SK-N-SH treated with all-trans-retinoic acid at 6 μM for 48 hours (cell line): ENCODE results near the gene MSMP.

Source experiments
- ISL1 ChIP-seq: fragments of 250-450 bp; sonication (Bioruptor Pico); IDR thresholded peaks from 2 replicates; pipeline ENCODE4 v2.1.2; 2022; ENCODE audit warnings: mild to moderate bottlenecking, moderate library complexity
- PPARA ChIP-seq: fragments of 250-450 bp; sonication (Bioruptor Pico); IDR thresholded peaks from 2 replicates; pipeline ENCODE4 v1.5.0; 2020; ENCODE audit warnings: mild to moderate bottlenecking, borderline replicate concordance
- RARB ChIP-seq: fragments of 250-450 bp; sonication (Bioruptor Pico); IDR thresholded peaks from 2 replicates; pipeline ENCODE4 v1.8.0; 2021; ENCODE audit warnings: mild to moderate bottlenecking, moderate library complexity
- TCF4 ChIP-seq: fragments of 250-450 bp; sonication (Bioruptor Pico); IDR thresholded peaks from 2 replicates; pipeline ENCODE4 v1.8.0; 2021; ENCODE audit warnings: mild to moderate bottlenecking, moderate library complexity, borderline replicate concordance
- TOX ChIP-seq: fragments of 250-450 bp; sonication (Bioruptor Pico); IDR thresholded peaks from 2 replicates; pipeline ENCODE4 v1.8.0; 2021; ENCODE audit warnings: mild to moderate bottlenecking, moderate library complexity, borderline replicate concordance
- ZFP3 ChIP-seq: fragments of 250-450 bp; sonication (Bioruptor Pico); IDR thresholded peaks from 2 replicates; pipeline ENCODE4 v1.5.0; 2020; ENCODE audit warnings: mild to moderate bottlenecking, moderate library complexity
- ZNF565 ChIP-seq: fragments of 450-650 bp; formaldehyde crosslinking; conservative IDR thresholded peaks from 2 replicates; pipeline ENCODE4 v1.5.0; 2020; ENCODE audit warnings: low read depth, mild to moderate bottlenecking, moderate library complexity
- ZNF8 ChIP-seq: fragments of 450-650 bp; formaldehyde crosslinking; IDR thresholded peaks from 2 replicates; pipeline ENCODE4 v1.5.0; 2020; ENCODE audit warnings: mild to moderate bottlenecking, moderate library complexity
- TF ChIP-seq, protein P1 (sequence below): fragments of 250-450 bp; sonication (Bioruptor Pico); IDR thresholded peaks from 2 replicates; pipeline ENCODE4 v1.8.0; 2020; ENCODE audit warnings: mild to moderate bottlenecking, moderate library complexity, borderline replicate concordance
- TF ChIP-seq, protein P2 (sequence below): fragments of 250-450 bp; sonication (Bioruptor Pico); IDR thresholded peaks from 2 replicates; pipeline ENCODE4 v1.5.0; 2020; ENCODE audit warnings: mild to moderate bottlenecking, moderate library complexity
- TF ChIP-seq, protein P3 (sequence below): fragments of 250-450 bp; sonication (Bioruptor Pico); IDR thresholded peaks from 2 replicates; pipeline ENCODE4 v1.5.1; 2021; ENCODE audit warnings: mild to moderate bottlenecking, moderate library complexity
- TF ChIP-seq, protein P4 (sequence below): fragments of 250-450 bp; sonication (Bioruptor Pico); IDR thresholded peaks from 2 replicates; pipeline ENCODE4 v1.8.0; 2021; ENCODE audit warnings: low read depth, mild to moderate bottlenecking, moderate library complexity, borderline replicate concordance
- TF ChIP-seq, protein P5 (sequence below): fragments of 250-450 bp; sonication (Bioruptor Pico); IDR thresholded peaks from 2 replicates; pipeline ENCODE4 v1.5.1; 2020; ENCODE audit warnings: low read depth, mild to moderate bottlenecking, moderate library complexity

DNA sequence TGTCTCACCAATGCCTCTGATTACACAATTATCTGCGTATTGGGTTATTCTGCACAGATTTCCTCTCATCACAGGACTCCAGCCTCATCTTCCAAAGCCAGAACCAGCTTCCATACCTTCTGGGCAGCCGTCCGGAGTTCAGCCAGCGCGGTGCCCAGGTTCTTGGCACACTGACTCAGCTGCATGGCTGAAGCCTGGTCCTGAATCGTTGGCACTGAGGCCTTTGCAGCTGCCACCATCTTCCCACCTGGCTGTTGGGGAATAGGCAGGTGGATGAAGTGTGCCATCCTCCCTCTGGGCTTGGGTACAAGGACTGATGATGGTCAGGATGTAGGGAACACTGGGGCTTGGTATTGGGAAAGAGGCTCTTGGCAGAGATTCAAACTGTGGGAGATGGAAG is 40.0 kb downstream of the MSMP start:
- no peak for TF ChIP-seq ZNF8 (CRISPR knock-in tag)
- TF ChIP-seq ZFP3 (CRISPR knock-in tag) = no peak
- TF ChIP-seq, protein P1, sequence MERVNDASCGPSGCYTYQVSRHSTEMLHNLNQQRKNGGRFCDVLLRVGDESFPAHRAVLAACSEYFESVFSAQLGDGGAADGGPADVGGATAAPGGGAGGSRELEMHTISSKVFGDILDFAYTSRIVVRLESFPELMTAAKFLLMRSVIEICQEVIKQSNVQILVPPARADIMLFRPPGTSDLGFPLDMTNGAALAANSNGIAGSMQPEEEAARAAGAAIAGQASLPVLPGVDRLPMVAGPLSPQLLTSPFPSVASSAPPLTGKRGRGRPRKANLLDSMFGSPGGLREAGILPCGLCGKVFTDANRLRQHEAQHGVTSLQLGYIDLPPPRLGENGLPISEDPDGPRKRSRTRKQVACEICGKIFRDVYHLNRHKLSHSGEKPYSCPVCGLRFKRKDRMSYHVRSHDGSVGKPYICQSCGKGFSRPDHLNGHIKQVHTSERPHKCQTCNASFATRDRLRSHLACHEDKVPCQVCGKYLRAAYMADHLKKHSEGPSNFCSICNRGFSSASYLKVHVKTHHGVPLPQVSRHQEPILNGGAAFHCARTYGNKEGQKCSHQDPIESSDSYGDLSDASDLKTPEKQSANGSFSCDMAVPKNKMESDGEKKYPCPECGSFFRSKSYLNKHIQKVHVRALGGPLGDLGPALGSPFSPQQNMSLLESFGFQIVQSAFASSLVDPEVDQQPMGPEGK = no peak
- TF ChIP-seq, protein P2, sequence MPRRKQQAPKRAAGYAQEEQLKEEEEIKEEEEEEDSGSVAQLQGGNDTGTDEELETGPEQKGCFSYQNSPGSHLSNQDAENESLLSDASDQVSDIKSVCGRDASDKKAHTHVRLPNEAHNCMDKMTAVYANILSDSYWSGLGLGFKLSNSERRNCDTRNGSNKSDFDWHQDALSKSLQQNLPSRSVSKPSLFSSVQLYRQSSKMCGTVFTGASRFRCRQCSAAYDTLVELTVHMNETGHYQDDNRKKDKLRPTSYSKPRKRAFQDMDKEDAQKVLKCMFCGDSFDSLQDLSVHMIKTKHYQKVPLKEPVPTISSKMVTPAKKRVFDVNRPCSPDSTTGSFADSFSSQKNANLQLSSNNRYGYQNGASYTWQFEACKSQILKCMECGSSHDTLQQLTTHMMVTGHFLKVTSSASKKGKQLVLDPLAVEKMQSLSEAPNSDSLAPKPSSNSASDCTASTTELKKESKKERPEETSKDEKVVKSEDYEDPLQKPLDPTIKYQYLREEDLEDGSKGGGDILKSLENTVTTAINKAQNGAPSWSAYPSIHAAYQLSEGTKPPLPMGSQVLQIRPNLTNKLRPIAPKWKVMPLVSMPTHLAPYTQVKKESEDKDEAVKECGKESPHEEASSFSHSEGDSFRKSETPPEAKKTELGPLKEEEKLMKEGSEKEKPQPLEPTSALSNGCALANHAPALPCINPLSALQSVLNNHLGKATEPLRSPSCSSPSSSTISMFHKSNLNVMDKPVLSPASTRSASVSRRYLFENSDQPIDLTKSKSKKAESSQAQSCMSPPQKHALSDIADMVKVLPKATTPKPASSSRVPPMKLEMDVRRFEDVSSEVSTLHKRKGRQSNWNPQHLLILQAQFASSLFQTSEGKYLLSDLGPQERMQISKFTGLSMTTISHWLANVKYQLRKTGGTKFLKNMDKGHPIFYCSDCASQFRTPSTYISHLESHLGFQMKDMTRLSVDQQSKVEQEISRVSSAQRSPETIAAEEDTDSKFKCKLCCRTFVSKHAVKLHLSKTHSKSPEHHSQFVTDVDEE (CRISPR knock-in tag) = no peak
- TF ChIP-seq, protein P3, sequence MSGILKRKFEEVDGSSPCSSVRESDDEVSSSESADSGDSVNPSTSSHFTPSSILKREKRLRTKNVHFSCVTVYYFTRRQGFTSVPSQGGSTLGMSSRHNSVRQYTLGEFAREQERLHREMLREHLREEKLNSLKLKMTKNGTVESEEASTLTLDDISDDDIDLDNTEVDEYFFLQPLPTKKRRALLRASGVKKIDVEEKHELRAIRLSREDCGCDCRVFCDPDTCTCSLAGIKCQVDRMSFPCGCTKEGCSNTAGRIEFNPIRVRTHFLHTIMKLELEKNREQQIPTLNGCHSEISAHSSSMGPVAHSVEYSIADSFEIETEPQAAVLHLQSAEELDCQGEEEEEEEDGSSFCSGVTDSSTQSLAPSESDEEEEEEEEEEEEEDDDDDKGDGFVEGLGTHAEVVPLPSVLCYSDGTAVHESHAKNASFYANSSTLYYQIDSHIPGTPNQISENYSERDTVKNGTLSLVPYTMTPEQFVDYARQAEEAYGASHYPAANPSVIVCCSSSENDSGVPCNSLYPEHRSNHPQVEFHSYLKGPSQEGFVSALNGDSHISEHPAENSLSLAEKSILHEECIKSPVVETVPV (CRISPR knock-in tag) = no peak
- no peak for TF ChIP-seq PPARA (CRISPR knock-in tag)
- TF ChIP-seq, protein P4, sequence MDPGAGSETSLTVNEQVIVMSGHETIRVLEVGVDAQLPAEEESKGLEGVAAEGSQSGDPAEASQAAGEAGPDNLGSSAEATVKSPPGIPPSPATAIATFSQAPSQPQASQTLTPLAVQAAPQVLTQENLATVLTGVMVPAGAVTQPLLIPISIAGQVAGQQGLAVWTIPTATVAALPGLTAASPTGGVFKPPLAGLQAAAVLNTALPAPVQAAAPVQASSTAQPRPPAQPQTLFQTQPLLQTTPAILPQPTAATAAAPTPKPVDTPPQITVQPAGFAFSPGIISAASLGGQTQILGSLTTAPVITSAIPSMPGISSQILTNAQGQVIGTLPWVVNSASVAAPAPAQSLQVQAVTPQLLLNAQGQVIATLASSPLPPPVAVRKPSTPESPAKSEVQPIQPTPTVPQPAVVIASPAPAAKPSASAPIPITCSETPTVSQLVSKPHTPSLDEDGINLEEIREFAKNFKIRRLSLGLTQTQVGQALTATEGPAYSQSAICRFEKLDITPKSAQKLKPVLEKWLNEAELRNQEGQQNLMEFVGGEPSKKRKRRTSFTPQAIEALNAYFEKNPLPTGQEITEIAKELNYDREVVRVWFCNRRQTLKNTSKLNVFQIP = no peak
- no peak for TF ChIP-seq ZNF565 (CRISPR knock-in tag)
- TF ChIP-seq, protein P5, sequence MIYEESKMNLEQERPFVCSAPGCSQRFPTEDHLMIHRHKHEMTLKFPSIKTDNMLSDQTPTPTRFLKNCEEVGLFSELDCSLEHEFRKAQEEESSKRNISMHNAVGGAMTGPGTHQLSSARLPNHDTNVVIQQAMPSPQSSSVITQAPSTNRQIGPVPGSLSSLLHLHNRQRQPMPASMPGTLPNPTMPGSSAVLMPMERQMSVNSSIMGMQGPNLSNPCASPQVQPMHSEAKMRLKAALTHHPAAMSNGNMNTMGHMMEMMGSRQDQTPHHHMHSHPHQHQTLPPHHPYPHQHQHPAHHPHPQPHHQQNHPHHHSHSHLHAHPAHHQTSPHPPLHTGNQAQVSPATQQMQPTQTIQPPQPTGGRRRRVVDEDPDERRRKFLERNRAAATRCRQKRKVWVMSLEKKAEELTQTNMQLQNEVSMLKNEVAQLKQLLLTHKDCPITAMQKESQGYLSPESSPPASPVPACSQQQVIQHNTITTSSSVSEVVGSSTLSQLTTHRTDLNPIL (CRISPR knock-in tag) = no peak
- no peak for TF ChIP-seq ISL1 (CRISPR knock-in tag)
- no peak for TF ChIP-seq RARB (CRISPR knock-in tag)
- no peak for TF ChIP-seq TCF4 (CRISPR knock-in tag)
- no peak for TF ChIP-seq TOX (CRISPR knock-in tag)
